ENCODE measurements around the gene ATP1A1. TPM values are rescaled to one million over a fixed set of nuclear protein-coding genes. Genes with fewer than 3 reads are reported as not detected.

ATP1A1 gene
- total and polyA plus RNA-seq, 2 donors (not counting 3 experiments of a cell fraction or from before 2014, with no cell fraction given): 263 to 325 TPM

DNA sequence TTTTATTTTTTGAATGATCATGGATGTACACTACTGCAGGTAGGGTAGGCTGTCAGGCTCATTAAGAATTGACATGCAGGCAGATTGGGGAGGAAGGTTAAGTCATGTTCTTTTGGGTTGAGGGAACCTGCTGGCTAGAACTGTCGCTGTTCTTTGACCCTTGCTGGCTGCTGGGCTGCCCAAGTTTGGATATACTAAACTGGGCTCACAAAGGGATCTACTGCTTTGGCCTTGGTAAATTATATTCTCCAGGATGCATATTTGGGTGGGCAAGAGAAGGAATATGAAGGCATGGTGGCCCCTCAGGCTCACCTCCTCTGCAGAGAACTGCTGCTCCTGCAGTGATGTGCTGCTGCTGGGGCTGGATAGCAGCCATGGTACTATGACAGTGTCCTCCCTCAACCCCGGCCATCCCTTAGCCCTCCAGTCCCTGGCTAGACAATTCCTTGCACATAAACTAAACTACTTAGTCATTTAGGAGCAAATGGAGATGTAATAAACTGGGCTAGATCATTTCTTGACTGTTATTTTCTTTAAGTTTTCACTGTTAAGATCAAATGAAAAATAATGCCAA is 6.1 kb downstream of the ATP1A1 start:
- CTCF ChIA-PET: no interaction called here
- TF ChIP-seq POLR2A (IDR thresholded peaks at IDR 0.05; ENCODE audit: low read depth, low read length) (no peak), MYC (IDR thresholded peaks at IDR 0.05; ENCODE audit: low read depth, low read length) (no peak), FOS (IDR thresholded peaks at IDR 0.05; ENCODE audit: borderline replicate concordance, insufficient read depth, low read length) (no peak), JUN (IDR thresholded peaks at IDR 0.05; ENCODE audit: borderline replicate concordance, insufficient read depth, insufficient read length, low read depth) (no peak), EZH2 (IDR thresholded peaks at IDR 0.05; ENCODE audit: borderline replicate concordance, low read depth, low read length, severe bottlenecking) (no peak), GATA2 (IDR thresholded peaks at IDR 0.05; ENCODE audit: insufficient read depth, insufficient read length, low read depth, low read length) (no peak), POLR2AphosphoS5 (IDR thresholded peaks at IDR 0.05; ENCODE audit: insufficient read depth, low read depth, low read length) (no peak)
- TF ChIP-seq, protein P1, sequence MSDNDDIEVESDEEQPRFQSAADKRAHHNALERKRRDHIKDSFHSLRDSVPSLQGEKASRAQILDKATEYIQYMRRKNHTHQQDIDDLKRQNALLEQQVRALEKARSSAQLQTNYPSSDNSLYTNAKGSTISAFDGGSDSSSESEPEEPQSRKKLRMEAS (IDR thresholded peaks at IDR 0.05; ENCODE audit: insufficient read depth, insufficient read length): no peak
- TF ChIP-seq, protein P2, sequence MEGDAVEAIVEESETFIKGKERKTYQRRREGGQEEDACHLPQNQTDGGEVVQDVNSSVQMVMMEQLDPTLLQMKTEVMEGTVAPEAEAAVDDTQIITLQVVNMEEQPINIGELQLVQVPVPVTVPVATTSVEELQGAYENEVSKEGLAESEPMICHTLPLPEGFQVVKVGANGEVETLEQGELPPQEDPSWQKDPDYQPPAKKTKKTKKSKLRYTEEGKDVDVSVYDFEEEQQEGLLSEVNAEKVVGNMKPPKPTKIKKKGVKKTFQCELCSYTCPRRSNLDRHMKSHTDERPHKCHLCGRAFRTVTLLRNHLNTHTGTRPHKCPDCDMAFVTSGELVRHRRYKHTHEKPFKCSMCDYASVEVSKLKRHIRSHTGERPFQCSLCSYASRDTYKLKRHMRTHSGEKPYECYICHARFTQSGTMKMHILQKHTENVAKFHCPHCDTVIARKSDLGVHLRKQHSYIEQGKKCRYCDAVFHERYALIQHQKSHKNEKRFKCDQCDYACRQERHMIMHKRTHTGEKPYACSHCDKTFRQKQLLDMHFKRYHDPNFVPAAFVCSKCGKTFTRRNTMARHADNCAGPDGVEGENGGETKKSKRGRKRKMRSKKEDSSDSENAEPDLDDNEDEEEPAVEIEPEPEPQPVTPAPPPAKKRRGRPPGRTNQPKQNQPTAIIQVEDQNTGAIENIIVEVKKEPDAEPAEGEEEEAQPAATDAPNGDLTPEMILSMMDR (IDR thresholded peaks at IDR 0.05; ENCODE audit: extremely low read depth in 1 of 2, insufficient read depth in 1 of 2, low read depth in 1 of 2, low read length in 2 of 2): no peak
- Histone ChIP-seq H3K27me3 (ENCODE audit: control insufficient read depth in 2 of 2, insufficient read depth in 2 of 2, low read length in 2 of 2) (no peaks in the 10 kb centered on the region), H3K9me1 (replicated peaks; ENCODE audit: control insufficient read depth, extremely low read depth, insufficient read depth, low read length) (no peaks in the 10 kb centered on the region), H3K27ac (ENCODE audit: insufficient read depth, low read depth, low read length) (no peak overlapping the region), H3K9me3 (replicated peaks; ENCODE audit: control insufficient read depth, insufficient read depth, low read length) (no peaks in the 10 kb centered on the region), H3K4me3 (replicated peaks in 1 of 3; ENCODE audit: insufficient read depth in 1 of 3, low read depth in 1 of 3, low read length in 3 of 3) (no peak overlapping the region), H4K20me1 (replicated peaks; ENCODE audit: control insufficient read depth, extremely low read depth, insufficient read depth, low read length) (peaks cover 10% of the 10 kb centered on the region), H3K9ac (replicated peaks; ENCODE audit: extremely low read depth, insufficient read depth, low read length) (no peak overlapping the region), H3K4me2 (ENCODE audit: insufficient read depth, low read length) (no peak overlapping the region), H3K36me3 (ENCODE audit: control insufficient read depth in 2 of 2, extremely low read depth in 1 of 2, insufficient read depth in 2 of 2, low read length in 2 of 2) (no peaks in the 10 kb centered on the region), H3K79me2 (ENCODE audit: control insufficient read depth, insufficient read depth, low read length) (peaks cover 94% of the 10 kb centered on the region), H3K4me1 (ENCODE audit: control insufficient read depth, extremely low read depth, insufficient read depth, low read length) (peaks cover 70% of the 10 kb centered on the region), H2AFZ (ENCODE audit: low read depth, low read length) (no peak overlapping the region)
- dilution Hi-C loops (cut with MboI; ENCODE audit: extremely low pct_ligation_motif_present, low sequenced_read_pairs) (loop anchor here (25.0 kb wide), 1 partner anchor 108 kb away; no protein-coding TSS in a partner anchor), intact Hi-C loops (cut with micrococcal nuclease) (loop anchor here (2.0 to 5.0 kb wide), 4 partner anchors 18 to 1622 kb away; partner anchors contain the start of gene CSDE1)
- no peak for DNase-seq (ENCODE audit: low read depth, low spot score)
- no peak for FAIRE-seq
- BruUV-seq (replicated peaks): no TSS peak
- POLR2A ChIA-PET: no interaction called here
